GM03348 (cell line): ENCODE data around the gene TUBB6.

Experiments
- DNase-seq: peaks from one replicate; pipeline ENCODE4 v3.0.0; 2012; ENCODE audit warnings: low spot score

Gene TUBB6

GRCh38 chr18:12307701-12308385 lies at the start of gene TUBB6:
Gene TUBB6, plus strand, starts transcription at chr18:12308241. Its CDS starts 52 bp downstream, at chr18:12308293.
- peak; percentile 97 for DNase-seq

GRCh38 chr18:12258719-12259705 lies 49.0 kb upstream of the TUBB6 start:
- no peak for DNase-seq

- DNase-seq, result no peak
Observed at GRCh38 chr18:12262748-12263147, 45.3 kb upstream of the TUBB6 start.

- no peak for DNase-seq
Observed at GRCh38 chr18:12264864-12265263, 43.2 kb upstream of the TUBB6 start.

GRCh38 chr18:12271376-12272235 lies 36.4 kb upstream of the TUBB6 start:
- DNase-seq, result peak; percentile 93

- DNase-seq, result no peak
Observed at GRCh38 chr18:12274793-12275192, 33.2 kb upstream of the TUBB6 start.

GRCh38 chr18:12276736-12277554 lies 31.1 kb upstream of the TUBB6 start:
- no peak for DNase-seq

GRCh38 chr18:12278215-12278671 lies 29.8 kb upstream of the TUBB6 start:
- peak; percentile 32 for DNase-seq

- peak; percentile 95 for DNase-seq
Observed at GRCh38 chr18:12278741-12279682, 29.0 kb upstream of the TUBB6 start.

- DNase-seq, result no peak
Observed at GRCh38 chr18:12279781-12280531, 28.1 kb upstream of the TUBB6 start.

GRCh38 chr18:12281861-12282260 lies 26.2 kb upstream of the TUBB6 start:
- DNase-seq, result no peak

- DNase-seq, result peak; percentile 87
Observed at GRCh38 chr18:12282442-12283039, 25.5 kb upstream of the TUBB6 start.

- DNase-seq, result no peak
Observed at GRCh38 chr18:12283256-12283655, 24.8 kb upstream of the TUBB6 start.

GRCh38 chr18:12283666-12284065 lies 24.4 kb upstream of the TUBB6 start:
- no peak for DNase-seq

GRCh38 chr18:12287131-12287681 lies 20.8 kb upstream of the TUBB6 start:
- DNase-seq, result no peak

GRCh38 chr18:12287684-12288402 lies 20.2 kb upstream of the TUBB6 start:
- peak; percentile 94 for DNase-seq

- no peak for DNase-seq
Observed at GRCh38 chr18:12288403-12288755, 19.7 kb upstream of the TUBB6 start.

GRCh38 chr18:12290086-12290485 lies 18.0 kb upstream of the TUBB6 start:
- no peak for DNase-seq
